Upper lobe of right lung (tissue), 1 donor: ENCODE data around the gene ANKRD11. TPM values are rescaled to one million over a fixed set of nuclear protein-coding genes. Genes with fewer than 3 reads are reported as not detected.

ENCODE experiments used
- ATAC-seq: fragments of 200-7000 bp; cut with Tn5 transposase; one replicate; pipeline ENCODE4 v1.9.1; 2020; ENCODE audit warnings: mild to moderate bottlenecking, moderate library complexity
- DNase-seq: peaks from one replicate; pipeline ENCODE4 v3.0.0-alpha.2; 2020
- H3K27ac ChIP-seq: fragments of 200-600 bp; one replicate; pipeline ENCODE4 v1.8.0; 2022
- H3K27me3 ChIP-seq: fragments of 200-600 bp; one replicate; pipeline ENCODE4 v1.8.0; 2022; ENCODE audit warnings: mild to moderate bottlenecking
- H3K36me3 ChIP-seq: fragments of 200-600 bp; one replicate; pipeline ENCODE4 v1.8.0; 2022
- H3K4me1 ChIP-seq: fragments of 200-600 bp; one replicate; pipeline ENCODE4 v1.8.0; 2022
- H3K4me3 ChIP-seq: fragments of 200-600 bp; one replicate; pipeline ENCODE4 v1.8.0; 2022; ENCODE audit warnings: mild to moderate bottlenecking
- H3K9me3 ChIP-seq: fragments of 200-600 bp; one replicate; pipeline ENCODE4 v1.8.0; 2022
- intact Hi-C: fragments of 100-400 bp; cut with DNase I; formaldehyde crosslinking; loops from one replicate; pipeline ENCODE4 v1.11.0; 2022
- total RNA-seq: library from RNA; stranded (reverse); fragmentation: NEBNext Ultra II Directional; extraction: Animal tissue kit (Norgen Biotek cat#: 25700); gene quantifications from one replicate; pipeline ENCODE4 v1.2.1, GENCODE V29; 2021
- TF ChIP-seq, protein P1 (sequence below): fragments of 200-600 bp; IDR thresholded peaks from one replicate; pipeline ENCODE4 v1.8.0; 2022; ENCODE audit warnings: antibody characterized with exemption
- donor health status: DM: no; HTN: yes; CAD: no; lungs with severe emphysema.

The ANKRD11 gene
- total RNA-seq, 1 donor from 2014 or later = 125 TPM

GRCh38 chr16:89314357-89314756, 176.0 kb downstream of the ANKRD11 start:
- no peak for DNase-seq
- Histone ChIP-seq H3K36me3 (peaks cover 29% of the 10 kb centered on the region), H3K27me3 (no peaks in the 10 kb centered on the region), H3K4me3 (no peak overlapping the region), H3K27ac (no peak overlapping the region), H3K9me3 (no peaks in the 10 kb centered on the region), H3K4me1 (peaks cover 57% of the 10 kb centered on the region)
- TF ChIP-seq, protein P1, sequence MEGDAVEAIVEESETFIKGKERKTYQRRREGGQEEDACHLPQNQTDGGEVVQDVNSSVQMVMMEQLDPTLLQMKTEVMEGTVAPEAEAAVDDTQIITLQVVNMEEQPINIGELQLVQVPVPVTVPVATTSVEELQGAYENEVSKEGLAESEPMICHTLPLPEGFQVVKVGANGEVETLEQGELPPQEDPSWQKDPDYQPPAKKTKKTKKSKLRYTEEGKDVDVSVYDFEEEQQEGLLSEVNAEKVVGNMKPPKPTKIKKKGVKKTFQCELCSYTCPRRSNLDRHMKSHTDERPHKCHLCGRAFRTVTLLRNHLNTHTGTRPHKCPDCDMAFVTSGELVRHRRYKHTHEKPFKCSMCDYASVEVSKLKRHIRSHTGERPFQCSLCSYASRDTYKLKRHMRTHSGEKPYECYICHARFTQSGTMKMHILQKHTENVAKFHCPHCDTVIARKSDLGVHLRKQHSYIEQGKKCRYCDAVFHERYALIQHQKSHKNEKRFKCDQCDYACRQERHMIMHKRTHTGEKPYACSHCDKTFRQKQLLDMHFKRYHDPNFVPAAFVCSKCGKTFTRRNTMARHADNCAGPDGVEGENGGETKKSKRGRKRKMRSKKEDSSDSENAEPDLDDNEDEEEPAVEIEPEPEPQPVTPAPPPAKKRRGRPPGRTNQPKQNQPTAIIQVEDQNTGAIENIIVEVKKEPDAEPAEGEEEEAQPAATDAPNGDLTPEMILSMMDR = no peak
- no peak for ATAC-seq
- intact Hi-C loops = no loop called here

DNA sequence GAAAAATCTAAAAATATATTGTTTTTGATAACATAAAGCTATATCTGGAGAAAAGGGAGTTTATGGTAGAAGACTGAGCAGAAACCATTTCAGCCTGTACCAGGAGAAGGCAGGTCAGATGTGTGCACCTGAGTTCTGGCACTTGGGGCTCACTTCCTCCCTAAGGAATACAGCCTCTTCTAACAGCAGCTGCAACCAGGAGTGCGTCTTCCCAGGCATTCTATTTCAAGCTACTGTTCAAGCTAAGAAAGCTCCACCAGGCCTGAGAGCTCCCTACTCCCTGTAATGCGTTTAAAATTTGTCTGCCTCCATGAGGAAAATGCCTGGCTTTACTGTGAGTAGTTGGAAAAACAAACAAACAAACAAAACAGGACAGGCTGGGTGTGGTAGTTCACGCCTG, 176.8 kb downstream of the ANKRD11 start:
- Histone ChIP-seq H3K36me3 (peaks cover 29% of the 10 kb centered on the region), H3K27me3 (no peaks in the 10 kb centered on the region), H3K9me3 (no peaks in the 10 kb centered on the region), H3K4me3 (no peak overlapping the region), H3K27ac (no peak overlapping the region), H3K4me1 (peaks cover 49% of the 10 kb centered on the region)
- TF ChIP-seq, protein P1 = no peak
- intact Hi-C loops = no loop called here
- ATAC-seq (no peak), DNase-seq (no peak)

DNA sequence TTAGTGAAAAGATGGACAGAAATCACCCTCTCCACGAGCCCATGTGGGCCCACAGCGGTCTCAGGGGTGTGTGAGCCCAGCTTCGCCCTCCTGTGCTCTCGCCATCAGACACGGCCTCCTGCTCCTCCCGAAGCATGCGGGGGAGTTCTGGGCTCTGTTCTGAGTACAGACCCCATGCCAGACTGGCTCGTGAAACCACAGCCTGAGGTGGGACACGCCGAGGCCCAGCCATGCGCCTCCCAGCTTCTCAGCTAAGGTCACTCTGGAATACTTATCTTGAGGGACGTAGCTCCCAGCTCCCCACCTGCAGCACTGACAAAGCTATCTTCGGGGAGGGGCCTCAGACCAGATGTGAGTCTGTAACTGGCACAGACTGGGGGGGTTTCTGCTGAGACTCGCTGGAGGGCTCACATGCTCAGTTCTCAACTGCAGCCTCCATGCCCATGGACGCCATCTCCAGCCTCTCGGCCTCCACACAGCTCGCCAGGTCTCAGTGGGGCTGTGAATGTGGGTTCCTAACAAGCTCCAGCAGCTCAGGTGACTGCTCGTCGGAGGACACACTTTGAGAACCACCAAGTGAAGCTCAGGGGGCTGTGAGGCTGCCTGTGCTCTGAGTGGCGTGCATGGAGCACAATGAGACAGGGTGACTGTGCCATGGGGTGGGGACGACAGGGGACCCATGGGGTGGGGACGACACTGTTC, 177.6 kb downstream of the ANKRD11 start:
- Histone ChIP-seq H3K4me3 (no peak overlapping the region), H3K4me1 (peaks cover 41% of the 10 kb centered on the region), H3K27me3 (no peaks in the 10 kb centered on the region), H3K27ac (no peak overlapping the region), H3K9me3 (no peaks in the 10 kb centered on the region), H3K36me3 (peaks cover 29% of the 10 kb centered on the region)
- intact Hi-C loops = no loop called here
- ATAC-seq (no peak), DNase-seq (no peak)
- TF ChIP-seq, protein P1 = no peak

DNA sequence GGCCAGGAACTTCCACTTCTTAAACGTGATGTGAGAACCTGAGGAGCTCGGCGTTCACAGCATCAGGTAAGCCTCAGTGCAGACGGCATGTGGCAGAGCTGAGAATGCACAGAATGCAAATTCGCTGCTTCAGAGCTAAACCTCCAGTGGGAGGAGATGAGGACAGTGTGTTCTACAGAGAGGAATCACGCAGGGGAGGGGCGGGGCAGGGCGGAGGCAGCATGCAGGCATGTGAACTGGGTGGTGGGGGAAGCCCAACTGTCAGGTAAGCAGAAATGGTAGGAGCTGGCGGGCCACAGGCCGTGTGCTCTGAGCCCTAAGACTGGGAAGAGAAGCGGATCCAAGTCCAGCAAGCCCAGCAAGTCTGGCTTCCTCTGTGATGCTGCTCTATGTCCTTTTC, 178.2 kb downstream of the ANKRD11 start:
- H3K4me3 ChIP-seq = no peak overlapping the region
- DNase-seq (no peak), ATAC-seq (no peak)
- H3K27me3 ChIP-seq = no peaks in the 10 kb centered on the region
- no peak overlapping the region for H3K27ac ChIP-seq
- intact Hi-C loops = no loop called here
- peaks cover 29% of the 10 kb centered on the region for H3K36me3 ChIP-seq
- H3K4me1 ChIP-seq = peaks cover 36% of the 10 kb centered on the region
- no peaks in the 10 kb centered on the region for H3K9me3 ChIP-seq
- TF ChIP-seq, protein P1 = no peak

- DNase-seq (no peak), ATAC-seq (no peak)
- no peak overlapping the region for H3K27ac ChIP-seq
- intact Hi-C loops = no loop called here
- H3K9me3 ChIP-seq = no peaks in the 10 kb centered on the region
- TF ChIP-seq, protein P1 = no peak
- H3K27me3 ChIP-seq = no peaks in the 10 kb centered on the region
- H3K4me3 ChIP-seq = no peak overlapping the region
- H3K4me1 ChIP-seq = peaks cover 30% of the 10 kb centered on the region
- peaks cover 29% of the 10 kb centered on the region for H3K36me3 ChIP-seq
Observed at GRCh38 chr16:89311636-89312035, 178.7 kb downstream of the ANKRD11 start.
